Central memory CD8-positive, alpha-beta T cell (primary cell): ENCODE measurements around the gene NHLRC4.
A peak's percentile ranks its signal among the peaks of the same experiment; 100 is the strongest.

ENCODE experiments used
- ATAC-seq: fragments of 150-1000 bp; cut with Tn5 transposase; replicated peaks from 2 replicates; pipeline ENCODE4 v1.10.0; 2022; ENCODE audit warnings: mild to moderate bottlenecking, moderate FRiP score, moderate number of reproducible peaks; ENCODE audit not compliant: poor library complexity, severe bottlenecking; ENCODE audit errors: extremely low read depth
- DNase-seq, 2 donors: peaks; one replicate each; pipeline ENCODE4 v3.0.0; 2021; ENCODE audit warnings: low spot score in 2 of 2
- H3K27ac Mint-ChIP-seq: one replicate; pipeline ENCODE4 v1.8.0; 2022; ENCODE audit warnings: low read depth, mild to moderate bottlenecking, moderate library complexity, mixed read lengths
- H3K27me3 Mint-ChIP-seq: one replicate; pipeline ENCODE4 v1.8.0; 2022; ENCODE audit warnings: mixed read lengths
- H3K36me3 Mint-ChIP-seq: one replicate; pipeline ENCODE4 v1.8.0; 2022; ENCODE audit warnings: mild to moderate bottlenecking, moderate library complexity, mixed read lengths; ENCODE audit not compliant: insufficient read depth
- H3K4me1 Mint-ChIP-seq: one replicate; pipeline ENCODE4 v1.8.0; 2022; ENCODE audit warnings: mixed read lengths
- H3K4me3 Mint-ChIP-seq: one replicate; pipeline ENCODE4 v1.8.0; 2022; ENCODE audit warnings: mild to moderate bottlenecking, moderate library complexity, mixed read lengths
- H3K9me3 Mint-ChIP-seq: one replicate; pipeline ENCODE4 v1.8.0; 2022; ENCODE audit warnings: mixed read lengths

Gene NHLRC4

DNA sequence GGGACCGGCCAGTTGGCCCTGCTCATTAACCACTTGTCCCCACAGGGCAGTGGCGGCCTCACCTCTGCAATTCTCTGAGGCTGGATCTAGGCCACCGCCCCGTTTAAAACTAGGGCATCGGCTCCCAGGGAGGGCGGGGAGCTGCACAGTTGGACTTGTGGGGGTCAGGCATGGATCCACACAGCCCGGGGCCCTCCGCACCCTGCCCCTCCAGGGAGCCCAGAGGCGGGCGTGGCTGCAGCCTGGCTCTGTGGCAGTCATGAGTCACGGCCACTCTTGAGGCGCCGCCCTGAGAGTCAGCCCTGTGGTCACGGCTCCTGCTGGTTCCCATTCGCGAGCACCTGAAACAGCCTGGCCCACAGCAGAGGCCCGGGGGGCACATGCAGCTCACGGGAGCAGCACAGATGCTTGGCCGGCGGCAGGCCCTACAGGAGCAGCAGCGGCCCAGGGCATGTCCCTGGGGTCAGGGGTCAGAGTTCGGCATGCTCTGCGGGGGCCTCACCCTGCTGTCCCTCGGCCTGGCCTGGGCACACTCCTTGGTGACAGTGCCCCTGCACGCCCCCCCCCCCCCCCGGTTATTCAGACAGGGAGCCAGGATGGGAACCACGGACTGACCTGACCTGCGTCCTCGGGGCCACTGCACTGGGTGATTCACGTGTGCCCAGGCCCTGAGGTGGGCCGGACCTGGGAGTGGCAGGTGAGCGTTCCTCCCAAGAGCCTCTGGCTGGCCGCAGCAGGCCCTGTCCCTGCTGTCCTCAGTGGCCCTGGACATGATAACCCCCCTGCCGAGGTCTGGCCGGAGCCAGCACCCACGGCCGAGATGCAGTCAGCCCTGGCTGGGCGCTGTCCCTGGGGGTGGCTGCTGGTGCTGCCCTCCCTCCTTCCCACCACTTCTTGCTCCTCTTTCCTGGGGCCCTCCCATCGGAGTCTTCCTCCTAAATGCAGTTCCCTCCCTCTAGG lies 31.1 kb upstream of the NHLRC4 start:
- ATAC-seq (no peak), DNase-seq (no peak)
- Mint-ChIP-seq H3K27me3 (no peaks in the 10 kb centered on the region), H3K27ac (no peak overlapping the region), H3K9me3 (no peaks in the 10 kb centered on the region), H3K4me3 (no peak overlapping the region), H3K36me3 (peaks cover 3% of the 10 kb centered on the region), H3K4me1 (peaks cover 4% of the 10 kb centered on the region)

- Mint-ChIP-seq H3K4me1 (peaks cover 4% of the 10 kb centered on the region), H3K36me3 (peaks cover 3% of the 10 kb centered on the region), H3K27me3 (no peaks in the 10 kb centered on the region), H3K27ac (no peak overlapping the region), H3K4me3 (no peak overlapping the region), H3K9me3 (no peaks in the 10 kb centered on the region)
- ATAC-seq (no peak), DNase-seq (no peak)
Observed at GRCh38 chr16:536746-537145, 30.1 kb upstream of the NHLRC4 start.

GRCh38 chr16:537415-538335 lies 29.1 kb upstream of the NHLRC4 start:
- H3K27me3 Mint-ChIP-seq = no peaks in the 10 kb centered on the region
- peaks cover 3% of the 10 kb centered on the region for H3K36me3 Mint-ChIP-seq
- no peak overlapping the region for H3K4me3 Mint-ChIP-seq
- no peak overlapping the region for H3K27ac Mint-ChIP-seq
- no peaks in the 10 kb centered on the region for H3K9me3 Mint-ChIP-seq
- ATAC-seq = no peak
- DNase-seq = no peak
- H3K4me1 Mint-ChIP-seq = peaks cover 4% of the 10 kb centered on the region

DNA sequence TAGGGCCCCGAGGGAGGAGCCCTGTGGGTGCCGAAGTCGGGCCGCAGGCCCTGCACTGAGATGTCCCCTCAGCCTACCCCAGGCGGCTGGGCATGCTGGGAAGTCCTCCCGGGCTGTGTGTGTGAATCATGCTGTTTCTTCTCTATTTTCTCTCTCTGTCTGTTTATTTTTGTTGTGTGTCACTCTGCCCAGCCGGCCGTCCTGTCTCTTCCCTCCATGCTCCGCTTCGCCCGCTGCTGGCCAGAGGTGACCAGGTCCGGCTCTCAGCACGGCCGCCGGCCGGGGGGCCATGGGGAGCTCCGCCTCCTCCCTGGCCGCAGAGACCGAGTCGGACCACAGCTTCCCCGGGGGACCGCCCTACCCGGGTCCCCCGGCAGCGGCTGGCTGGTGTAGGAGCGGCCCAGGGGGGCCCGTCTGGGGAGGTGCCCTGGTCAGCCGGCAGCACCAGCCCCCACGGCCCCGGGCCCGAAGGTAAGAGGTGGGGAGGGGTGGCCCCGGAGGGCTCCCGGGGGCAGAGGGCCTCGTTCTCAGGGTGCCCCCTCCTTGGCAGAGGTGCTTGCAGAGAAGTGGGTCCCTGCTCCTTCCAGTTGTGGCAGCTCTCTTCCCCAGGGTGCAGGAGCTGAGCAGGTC lies 26.8 kb upstream of the NHLRC4 start:
- Mint-ChIP-seq H3K9me3 (no peaks in the 10 kb centered on the region), H3K27ac (no peak overlapping the region), H3K4me1 (peaks cover 4% of the 10 kb centered on the region), H3K27me3 (no peaks in the 10 kb centered on the region), H3K4me3 (no peak overlapping the region), H3K36me3 (peaks cover 4% of the 10 kb centered on the region)
- ATAC-seq (no peak), DNase-seq (no peak)

- ATAC-seq = no peak
- no peak overlapping the region for H3K27ac Mint-ChIP-seq
- DNase-seq = no peak
- peaks cover 4% of the 10 kb centered on the region for H3K4me1 Mint-ChIP-seq
- no peaks in the 10 kb centered on the region for H3K27me3 Mint-ChIP-seq
- H3K4me3 Mint-ChIP-seq = no peak overlapping the region
- H3K36me3 Mint-ChIP-seq = peaks cover 6% of the 10 kb centered on the region
- H3K9me3 Mint-ChIP-seq = no peaks in the 10 kb centered on the region
Observed at GRCh38 chr16:540645-541340, 26.0 kb upstream of the NHLRC4 start.

GRCh38 chr16:543301-544164 lies 23.3 kb upstream of the NHLRC4 start:
- Mint-ChIP-seq H3K4me1 (peaks cover 4% of the 10 kb centered on the region), H3K36me3 (peaks cover 5% of the 10 kb centered on the region), H3K27me3 (no peaks in the 10 kb centered on the region), H3K27ac (no peak overlapping the region), H3K4me3 (no peak overlapping the region), H3K9me3 (no peaks in the 10 kb centered on the region)
- DNase-seq = no peak
- no peak for ATAC-seq

DNA sequence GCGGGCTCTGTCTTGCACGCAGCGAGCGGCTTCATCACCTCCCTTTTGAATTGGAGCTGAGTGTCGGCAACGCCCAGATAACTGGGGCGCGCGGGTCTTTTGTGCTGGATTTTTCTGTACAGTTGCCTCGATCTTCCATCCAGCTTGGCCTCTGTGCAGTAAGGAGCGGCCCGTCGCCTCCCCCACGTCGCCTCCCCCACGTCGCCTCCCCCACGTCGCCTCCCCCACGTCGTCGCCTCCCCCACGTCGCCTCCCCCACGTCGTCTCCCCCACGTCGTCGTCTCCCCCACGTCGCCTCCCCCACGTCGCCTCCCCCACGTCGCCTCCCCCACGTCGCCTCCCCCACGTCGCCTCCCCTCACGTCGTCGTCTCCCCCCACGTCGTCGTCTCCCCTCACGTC lies 22.3 kb upstream of the NHLRC4 start:
- no peaks in the 10 kb centered on the region for H3K27me3 Mint-ChIP-seq
- ATAC-seq (no peak), DNase-seq (no peak)
- no peaks in the 10 kb centered on the region for H3K4me1 Mint-ChIP-seq
- peaks cover 6% of the 10 kb centered on the region for H3K36me3 Mint-ChIP-seq
- no peak overlapping the region for H3K27ac Mint-ChIP-seq
- H3K9me3 Mint-ChIP-seq = no peaks in the 10 kb centered on the region
- H3K4me3 Mint-ChIP-seq = no peak overlapping the region

DNA sequence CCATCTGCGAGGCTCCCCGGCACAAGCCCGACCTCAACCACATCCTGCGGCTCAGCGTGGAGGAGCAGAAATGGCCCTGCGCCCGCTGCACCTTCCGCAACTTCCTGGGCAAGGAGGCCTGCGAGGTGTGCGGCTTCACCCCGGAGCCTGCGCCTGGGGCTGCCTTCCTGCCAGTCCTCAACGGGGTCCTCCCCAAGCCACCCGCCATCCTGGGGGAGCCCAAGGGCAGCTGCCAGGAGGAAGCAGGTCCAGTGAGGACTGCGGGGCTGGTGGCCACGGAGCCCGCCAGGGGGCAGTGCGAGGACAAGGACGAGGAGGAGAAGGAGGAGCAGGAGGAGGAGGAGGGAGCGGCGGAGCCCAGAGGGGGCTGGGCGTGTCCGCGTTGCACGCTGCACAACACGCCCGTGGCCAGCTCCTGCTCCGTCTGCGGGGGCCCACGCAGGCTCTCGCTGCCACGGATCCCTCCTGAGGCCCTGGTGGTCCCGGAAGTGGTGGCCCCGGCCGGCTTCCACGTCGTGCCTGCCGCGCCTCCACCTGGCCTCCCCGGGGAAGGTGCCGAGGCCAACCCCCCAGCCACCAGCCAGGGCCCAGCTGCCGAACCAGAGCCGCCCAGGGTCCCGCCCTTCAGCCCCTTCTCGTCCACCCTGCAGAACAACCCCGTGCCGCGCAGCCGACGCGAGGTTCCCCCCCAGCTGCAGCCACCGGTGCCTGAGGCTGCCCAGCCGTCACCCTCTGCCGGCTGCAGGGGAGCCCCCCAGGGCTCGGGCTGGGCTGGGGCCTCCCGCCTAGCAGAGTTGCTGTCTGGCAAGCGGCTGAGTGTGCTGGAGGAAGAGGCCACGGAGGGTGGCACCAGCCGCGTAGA lies 19.7 kb upstream of the NHLRC4 start:
- peaks cover 10% of the 10 kb centered on the region for H3K36me3 Mint-ChIP-seq
- no peak for DNase-seq
- H3K27ac Mint-ChIP-seq = no peak overlapping the region
- ATAC-seq = peak; percentile 52
- no peaks in the 10 kb centered on the region for H3K9me3 Mint-ChIP-seq
- no peaks in the 10 kb centered on the region for H3K27me3 Mint-ChIP-seq
- H3K4me3 Mint-ChIP-seq = peak overlapping the region; percentile 11
- H3K4me1 Mint-ChIP-seq = no peaks in the 10 kb centered on the region

DNA sequence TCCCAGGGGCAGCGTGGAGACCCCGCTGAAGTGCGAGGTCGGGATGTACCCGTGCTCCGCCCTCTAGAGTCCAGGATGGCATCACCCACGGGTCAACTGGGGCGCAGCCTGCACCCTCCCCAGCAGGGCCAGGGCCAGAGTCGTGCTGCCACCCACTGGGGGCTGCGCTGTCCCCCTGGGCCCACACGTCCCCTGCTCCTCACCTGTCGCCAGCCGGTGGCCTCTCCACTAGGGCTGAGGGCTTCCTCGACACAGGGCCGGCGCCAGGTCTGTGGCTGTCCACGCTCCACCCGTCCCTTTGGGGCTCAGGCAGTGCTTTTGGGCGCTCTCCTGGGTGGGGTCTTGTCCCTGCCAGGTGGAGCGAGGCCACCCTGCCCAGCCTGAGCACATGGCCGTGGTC lies 18.2 kb upstream of the NHLRC4 start:
- Mint-ChIP-seq H3K4me3 (no peak overlapping the region), H3K4me1 (no peaks in the 10 kb centered on the region), H3K27me3 (no peaks in the 10 kb centered on the region), H3K9me3 (no peaks in the 10 kb centered on the region), H3K27ac (no peak overlapping the region), H3K36me3 (peaks cover 11% of the 10 kb centered on the region)
- DNase-seq (no peak), ATAC-seq (no peak)

GRCh38 chr16:549544-550263 lies 17.1 kb upstream of the NHLRC4 start:
- Mint-ChIP-seq H3K27ac (no peak overlapping the region), H3K4me1 (no peaks in the 10 kb centered on the region), H3K27me3 (no peaks in the 10 kb centered on the region), H3K4me3 (no peak overlapping the region), H3K36me3 (peaks cover 11% of the 10 kb centered on the region), H3K9me3 (no peaks in the 10 kb centered on the region)
- ATAC-seq (no peak), DNase-seq (no peak)
